HG03439 (cell line): ENCODE data around the gene CCSER1.
"Not testable (repeated sequence)": the region's sequence is repeated elsewhere in the genome, so short reads cannot be mapped to it uniquely, and the experiment has no call there.

ENCODE experiments used
- ATAC-seq: cut with Tn5 transposase; IDR thresholded peaks from one replicate; pipeline ENCODE4 v1.9.1; 2021; ENCODE audit warnings: mild to moderate bottlenecking, moderate library complexity; ENCODE audit not compliant: unreplicated experiment

Gene CCSER1

DNA sequence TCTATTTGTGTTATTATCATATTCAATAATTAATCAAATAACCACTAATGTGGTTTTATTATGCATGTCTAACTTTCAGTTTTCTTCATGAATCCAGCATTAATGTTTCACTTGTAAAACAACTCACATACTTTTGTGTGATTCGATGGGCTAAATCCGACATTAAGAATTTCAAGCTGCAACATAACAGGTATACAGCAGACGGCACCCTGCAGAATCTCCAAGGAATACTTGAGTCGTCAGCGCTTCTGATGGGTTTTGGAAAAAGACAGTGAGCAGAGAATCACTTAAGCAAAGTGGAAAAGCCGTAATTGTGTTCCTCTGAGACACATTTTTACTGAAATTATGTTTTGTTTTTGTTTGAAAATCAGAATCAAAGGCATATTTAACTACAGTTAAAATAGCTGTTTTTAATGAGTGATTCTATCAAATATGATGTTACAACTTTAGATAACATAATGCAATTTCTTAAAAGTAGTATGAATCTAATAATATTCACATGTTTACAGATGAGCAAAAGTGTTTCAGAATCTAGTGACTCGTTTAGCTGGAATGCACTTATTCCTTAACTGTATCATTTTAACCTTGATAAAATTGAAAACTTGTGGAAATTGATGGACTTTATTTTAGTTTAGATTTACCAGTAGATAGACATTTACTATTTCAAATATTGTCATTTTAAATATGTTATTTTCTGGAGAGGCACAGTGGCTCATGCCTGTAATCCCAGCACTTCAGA, 514.8 kb downstream of the CCSER1 start:
- no peak for ATAC-seq

DNA sequence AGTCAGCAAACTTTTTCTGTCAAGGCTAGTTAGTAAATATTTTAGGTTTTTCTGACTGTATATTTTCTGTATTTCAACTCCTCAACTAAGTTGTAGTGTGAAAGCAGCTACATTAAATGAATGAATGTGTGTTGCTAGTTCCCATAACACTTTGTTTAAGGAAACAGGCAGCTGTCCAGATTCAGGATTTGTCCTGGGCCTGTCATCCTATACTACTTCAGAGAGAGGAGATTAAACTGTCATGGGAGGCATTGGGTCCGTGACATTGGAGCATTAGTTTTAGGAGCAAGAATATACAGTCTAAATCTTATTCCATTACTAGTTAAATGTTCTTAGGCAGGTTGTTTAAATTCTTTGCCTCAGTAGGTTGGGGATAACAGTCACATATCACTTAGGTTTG, 516.0 kb downstream of the CCSER1 start:
- ATAC-seq: no peak

DNA sequence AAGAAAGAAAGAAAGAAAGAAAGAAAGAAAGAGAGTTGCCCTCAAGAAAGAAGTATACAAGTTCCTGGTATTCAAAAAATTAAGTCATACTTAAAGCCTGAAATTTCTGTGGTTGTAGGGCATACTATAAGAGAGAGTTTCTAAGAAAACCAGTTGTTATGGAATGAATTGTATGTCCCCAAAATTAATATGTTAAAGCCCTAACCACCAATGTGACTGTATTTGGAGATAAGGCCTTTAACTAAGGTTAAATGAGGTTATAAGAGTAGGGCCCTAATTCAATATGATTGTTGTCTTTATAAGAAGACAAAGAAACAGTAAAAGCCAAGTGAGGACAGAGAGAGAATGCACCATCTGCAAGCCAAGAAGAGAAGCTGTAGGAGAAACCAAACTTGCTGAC, 521.1 kb downstream of the CCSER1 start:
- ATAC-seq: no peak

DNA sequence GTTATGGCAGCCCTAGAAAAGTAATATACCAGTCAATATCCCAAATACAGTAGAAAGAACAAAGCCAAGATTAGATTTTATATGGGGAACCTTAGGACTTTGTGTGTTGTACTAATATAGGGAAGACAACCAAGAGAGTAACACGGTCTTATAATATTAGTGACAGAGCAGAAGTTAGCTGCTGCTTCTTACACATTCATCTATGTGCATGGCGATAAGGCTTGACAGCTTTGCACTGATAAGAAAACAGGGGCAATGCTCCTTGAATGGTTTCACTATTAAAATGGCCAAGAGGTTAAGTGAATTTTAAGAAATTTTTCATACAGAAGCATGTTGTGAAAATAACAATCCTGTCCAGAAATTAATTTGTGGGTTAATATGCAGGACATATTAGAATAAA, 521.6 kb downstream of the CCSER1 start:
- no peak for ATAC-seq

DNA sequence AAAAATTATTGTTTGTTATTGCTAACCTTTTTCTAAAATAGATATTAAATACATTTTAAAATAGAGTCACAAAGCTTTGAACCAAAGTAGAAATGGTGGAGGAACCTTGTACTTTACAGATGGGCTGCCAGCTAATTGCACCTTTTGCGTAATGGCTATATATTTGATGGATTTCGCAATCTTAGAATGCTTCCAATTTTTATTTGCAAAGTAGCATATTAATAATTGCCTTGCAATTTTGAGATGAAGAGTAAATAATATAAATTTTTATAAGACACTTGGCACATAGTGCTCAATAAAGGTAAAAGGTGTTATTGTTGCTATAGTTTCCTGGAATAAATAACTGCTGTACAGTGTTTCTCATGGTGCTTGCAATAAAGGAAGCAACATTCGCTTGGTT, 533.5 kb downstream of the CCSER1 start:
- no peak for ATAC-seq

DNA sequence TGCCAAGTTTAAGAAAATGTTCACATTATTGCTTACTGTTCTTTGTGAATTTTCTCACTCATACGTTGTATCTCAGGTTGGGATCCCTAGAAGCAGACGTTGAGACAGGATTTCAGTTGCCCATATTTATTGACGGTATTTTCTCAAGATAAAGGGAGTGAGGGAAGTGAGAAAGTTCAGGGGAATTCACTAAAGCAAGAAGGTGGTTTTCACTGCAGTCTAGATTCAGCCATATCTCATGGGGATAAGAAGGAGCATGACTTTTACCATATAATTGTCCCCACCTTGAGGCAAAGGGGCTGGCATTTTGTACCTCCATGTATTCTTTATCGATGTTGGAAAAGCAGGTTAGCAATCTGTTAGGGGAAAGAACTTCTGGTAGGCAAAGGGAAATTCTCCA, 543.0 kb downstream of the CCSER1 start:
- ATAC-seq: no peak

DNA sequence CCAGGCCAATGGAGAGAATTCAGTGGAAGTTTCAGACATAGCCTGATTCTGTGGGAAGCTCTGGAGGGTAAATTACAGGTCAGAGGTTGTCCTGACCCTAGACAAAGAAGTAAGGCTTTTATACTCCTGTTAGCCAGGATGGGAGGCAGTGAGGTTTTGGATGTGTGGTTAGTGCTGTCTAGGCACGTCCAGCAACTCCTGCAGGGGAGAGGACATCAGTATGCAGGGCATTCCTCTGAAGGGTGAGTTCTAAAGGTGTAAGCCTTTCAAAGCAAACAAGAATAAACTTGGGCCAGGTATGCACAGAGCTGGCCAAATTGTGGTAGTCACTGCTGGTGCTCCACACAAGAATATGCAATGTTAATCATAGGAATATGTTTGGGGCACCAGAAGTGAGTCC, 562.5 kb downstream of the CCSER1 start:
- no peak for ATAC-seq

DNA sequence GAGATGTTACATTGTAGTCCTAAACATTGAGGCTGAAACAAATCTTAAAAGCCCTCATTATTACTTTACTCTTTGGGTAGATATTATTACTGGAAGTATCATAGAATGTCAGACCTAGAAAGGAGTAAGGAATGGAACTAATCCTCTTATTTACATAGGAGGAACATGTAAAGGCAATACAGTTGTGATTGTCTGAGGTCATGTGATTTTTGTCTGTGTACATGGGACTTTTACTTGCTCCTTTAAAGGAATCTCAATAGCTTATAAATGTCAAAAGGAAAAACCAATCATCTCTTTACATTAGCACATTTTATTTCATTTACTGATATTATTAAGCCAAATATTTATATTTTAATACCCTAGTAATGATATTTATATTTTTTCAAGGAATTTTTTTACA, 568.2 kb downstream of the CCSER1 start:
- no peak for ATAC-seq

DNA sequence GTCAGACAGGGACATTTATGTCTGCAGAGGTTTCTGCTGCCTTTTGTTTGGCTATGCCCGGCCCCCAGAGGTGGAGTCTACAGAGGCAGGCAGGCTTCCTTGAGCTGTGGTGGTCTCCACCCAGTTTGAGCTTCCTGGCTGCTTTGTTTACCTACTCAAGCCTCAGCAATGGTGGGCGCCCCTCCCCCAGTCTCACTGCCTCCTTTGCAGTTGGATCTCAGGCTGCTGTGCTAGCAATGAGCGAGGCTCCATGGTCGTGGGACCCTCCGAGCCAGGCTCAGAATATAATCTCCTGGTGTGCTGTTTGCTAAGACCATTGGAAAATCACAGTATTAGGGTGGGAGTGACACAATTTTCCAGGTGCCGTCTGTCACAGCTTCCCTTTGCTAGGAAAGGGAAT, 578.3 kb downstream of the CCSER1 start:
- not testable (repeated sequence) for ATAC-seq

DNA sequence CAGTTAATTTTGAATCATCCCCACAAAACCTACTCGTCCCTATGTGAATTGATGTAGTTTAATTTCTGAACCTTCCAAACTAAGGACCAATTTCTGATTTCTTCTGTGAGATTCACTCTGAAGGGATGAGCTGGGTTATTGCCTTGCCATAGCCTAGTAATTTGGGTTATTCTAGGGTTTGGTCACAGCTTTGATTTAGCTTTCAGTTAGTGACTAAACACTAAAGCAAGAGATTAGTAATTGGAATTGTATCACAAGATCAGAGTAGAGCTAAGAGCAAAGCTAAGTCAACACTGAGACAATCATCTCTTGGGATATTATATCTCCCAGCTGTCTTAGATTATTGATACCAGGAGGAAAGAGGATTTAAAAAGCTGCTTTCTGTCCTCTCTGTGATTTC, 588.0 kb downstream of the CCSER1 start:
- no peak for ATAC-seq

DNA sequence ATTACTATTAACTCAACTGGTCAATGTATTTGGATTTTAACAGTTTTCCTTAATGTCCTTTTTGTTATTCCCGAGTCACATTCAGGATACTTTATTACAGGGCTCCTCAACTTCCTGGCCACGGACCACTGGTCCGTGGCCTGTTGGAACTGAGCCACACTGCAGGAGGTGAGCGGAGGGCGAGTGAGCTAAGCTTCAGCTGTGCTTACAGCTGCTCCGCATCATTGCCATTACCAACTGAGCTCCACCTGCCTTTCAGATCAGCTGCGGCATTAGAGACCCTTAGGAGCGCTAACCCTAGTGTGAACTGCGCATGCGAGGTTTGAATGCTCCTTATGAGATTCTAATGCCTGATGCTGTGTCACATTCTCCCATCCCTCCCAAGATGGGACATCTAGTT, 591.7 kb downstream of the CCSER1 start:
- ATAC-seq: no peak

DNA sequence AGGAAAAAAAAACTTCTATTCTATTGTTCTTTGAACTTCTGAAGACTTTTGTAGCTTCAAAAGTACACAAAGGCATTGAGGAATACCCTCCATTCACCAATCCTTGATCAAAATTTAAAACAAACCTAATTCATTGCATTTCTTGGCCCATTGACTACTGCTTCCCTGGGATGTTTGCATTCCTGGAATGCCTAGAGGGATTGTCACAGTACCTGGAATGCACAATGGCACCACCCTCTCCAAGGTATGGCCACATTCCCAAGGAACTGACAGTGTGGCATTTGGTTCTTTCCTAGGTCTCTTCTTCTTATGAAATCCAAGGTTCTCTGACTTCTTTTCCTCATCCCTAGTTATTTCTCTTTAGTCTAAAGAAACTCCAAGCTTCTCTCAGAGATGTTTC, 600.7 kb downstream of the CCSER1 start:
- no peak for ATAC-seq

DNA sequence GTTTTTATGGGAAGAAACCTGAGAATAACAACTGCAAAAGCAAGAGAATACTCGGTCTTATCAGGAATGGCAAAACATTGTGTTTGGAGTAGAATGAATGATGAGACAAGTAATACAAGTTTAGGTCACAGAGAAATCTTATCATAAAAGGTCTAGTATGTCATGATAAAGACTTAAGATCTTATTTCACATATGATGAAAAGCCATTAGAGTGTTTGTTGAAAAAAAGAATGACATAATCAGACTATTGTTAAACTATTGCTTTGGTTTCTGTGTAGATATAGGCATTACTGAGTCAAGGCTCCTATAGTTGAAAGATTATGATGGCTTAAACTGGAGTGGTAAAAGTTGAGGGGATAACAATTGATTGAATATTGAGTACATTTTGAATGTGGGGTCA, 603.6 kb downstream of the CCSER1 start:
- no peak for ATAC-seq

DNA sequence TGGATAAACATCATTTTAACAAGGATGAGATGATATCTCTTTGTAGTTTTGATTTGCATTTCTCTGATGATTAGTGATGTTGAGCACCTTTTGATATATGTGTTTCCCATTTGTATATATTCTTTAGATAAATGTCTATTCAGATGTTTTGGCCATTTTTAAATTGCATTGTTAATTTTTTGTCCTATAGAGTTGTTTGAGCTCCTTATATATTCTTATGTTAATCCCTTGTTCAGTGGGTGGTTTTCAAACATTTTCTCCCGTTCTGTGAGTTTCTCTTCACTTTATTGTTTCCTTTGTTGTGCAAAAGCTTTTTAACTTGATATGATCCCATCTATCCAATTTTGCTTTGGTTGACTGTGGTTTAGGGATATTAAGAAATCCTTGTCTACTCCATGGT, 606.0 kb downstream of the CCSER1 start:
- no peak for ATAC-seq

DNA sequence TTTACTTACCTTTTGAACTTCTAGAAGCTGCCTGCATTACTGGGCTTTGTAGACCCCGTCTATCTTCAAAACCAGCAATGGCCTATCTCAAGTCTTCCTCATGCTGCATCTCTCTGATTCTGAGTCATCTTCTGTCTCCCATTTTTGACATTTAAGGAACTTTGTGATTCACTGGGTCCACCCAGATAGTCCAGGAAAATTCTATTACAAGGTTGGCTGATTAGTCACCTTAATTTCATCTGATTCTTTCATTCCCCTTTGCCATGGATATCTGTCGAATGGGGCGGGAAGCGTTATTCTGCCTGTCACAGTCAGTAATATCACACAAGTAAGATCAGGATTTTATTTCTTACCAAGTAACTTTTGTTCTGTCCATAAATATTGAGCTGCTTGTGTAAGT, 618.0 kb downstream of the CCSER1 start:
- no peak for ATAC-seq

DNA sequence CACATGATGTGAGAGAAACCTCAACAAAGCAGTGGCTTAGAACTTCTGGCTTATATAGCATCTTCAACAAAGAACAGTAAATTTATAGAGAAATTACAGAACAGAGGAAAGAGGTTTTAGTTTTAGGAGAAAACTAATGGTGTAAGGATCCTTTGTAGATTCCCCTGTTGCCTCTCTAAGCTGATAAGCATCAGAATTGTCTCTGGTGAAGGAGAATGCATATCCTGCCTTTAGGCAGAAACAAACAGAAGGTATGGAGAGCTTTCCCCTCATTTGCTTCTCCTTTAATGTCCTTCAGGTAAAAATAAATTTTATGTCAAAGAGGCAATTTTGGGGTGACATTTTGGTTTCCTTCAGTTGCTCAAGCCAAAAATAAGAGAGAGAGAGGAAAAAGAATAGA, 625.9 kb downstream of the CCSER1 start:
- no peak for ATAC-seq

DNA sequence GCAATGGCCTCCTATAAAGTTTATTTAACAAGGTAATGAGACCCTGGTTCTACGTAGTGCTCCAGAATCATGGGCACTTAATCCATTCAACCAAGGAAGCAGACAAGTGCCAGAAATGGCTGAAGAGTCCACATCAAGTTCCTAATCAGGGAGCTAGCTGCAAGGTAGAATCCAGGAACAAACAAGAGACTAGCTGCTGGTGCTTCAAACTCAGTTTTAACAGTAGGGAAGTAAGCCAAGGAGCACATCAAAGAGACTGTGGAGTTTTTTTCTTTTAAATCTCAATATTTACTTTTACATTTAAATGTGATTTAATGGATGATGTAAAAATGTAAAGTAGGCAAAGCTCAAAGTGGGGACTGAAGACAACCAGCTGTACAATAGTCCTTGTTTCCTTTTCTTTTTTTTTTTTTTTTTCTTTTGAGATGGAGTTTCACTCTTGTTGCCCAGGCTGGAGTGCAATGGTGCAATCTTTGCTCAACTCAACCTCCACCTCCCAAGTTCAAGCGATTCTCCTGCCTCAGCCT, 630.4 kb downstream of the CCSER1 start:
- ATAC-seq: no peak

DNA sequence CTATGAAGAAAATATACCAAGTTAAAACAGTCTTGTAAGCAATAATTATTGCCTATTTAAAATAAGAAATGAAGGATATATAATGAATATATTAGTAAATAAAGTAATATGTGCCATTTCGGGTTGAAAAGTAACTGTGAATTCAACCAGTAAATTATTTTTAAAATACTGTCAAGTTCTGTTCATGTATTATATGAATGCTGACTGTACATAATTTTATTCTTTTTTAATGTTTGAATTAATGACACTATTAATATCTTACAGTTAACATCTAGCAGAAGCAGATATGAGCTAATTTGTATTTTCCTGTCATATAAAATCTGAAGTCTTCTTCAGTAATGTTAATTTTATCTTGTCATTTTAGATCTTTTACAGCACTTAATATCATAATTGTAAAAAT, 632.9 kb downstream of the CCSER1 start:
- ATAC-seq: no peak

DNA sequence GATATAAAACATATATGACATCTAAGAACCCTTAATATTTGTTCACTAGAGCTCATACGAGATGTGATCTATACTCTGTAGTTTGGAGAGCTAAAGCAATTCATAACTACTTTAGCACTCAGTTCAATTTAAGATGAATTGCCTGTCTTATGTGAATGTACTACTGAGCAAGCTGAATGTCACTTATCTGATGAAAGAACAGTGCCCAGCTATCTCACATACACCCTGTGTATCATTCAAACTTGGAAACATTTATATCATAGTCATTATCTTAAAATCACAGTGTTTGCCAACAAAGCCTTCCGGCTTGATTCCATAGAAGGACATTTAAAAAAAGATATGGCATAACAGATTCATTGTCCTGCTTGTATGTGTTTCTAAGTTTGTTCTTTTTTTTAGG, 639.6 kb downstream of the CCSER1 start:
- no peak for ATAC-seq

DNA sequence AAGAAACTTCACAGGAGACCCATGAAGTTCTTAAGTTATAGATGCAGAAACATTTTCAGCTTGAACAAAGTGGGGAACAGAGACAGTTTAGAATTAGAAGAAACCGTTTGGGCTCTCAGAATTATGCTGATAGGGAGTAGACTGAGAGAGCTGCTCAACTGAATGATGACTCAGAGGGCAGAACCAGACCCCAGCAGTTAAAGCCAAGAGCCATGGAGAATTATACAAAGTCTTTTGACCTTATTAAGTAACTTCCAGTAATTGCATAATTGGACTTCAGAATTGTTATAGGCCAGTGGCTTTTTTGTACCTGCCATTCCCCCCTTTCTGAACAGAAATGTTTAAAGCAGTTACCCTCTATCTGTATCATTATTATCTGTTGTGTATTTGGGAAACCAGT, 642.1 kb downstream of the CCSER1 start:
- ATAC-seq: no peak

DNA sequence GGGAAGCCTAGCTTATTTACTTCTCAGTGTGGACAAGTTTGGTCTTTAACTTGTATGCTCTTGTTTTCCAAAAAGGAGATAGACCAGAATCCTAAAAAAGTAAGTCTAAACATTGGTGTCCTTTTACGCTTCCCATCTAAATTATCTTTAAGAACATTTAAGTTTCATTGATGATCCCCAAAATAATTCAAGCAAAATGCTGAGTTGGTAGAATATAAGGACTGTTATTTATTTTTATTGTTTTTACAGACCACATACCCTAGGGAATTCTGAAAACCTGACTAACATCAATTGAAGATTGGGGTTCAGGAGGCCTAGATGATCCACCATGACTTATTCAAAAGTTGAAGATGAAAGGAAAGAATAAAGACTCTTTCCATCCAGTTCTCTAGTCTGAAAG, 653.0 kb downstream of the CCSER1 start:
- ATAC-seq: no peak

DNA sequence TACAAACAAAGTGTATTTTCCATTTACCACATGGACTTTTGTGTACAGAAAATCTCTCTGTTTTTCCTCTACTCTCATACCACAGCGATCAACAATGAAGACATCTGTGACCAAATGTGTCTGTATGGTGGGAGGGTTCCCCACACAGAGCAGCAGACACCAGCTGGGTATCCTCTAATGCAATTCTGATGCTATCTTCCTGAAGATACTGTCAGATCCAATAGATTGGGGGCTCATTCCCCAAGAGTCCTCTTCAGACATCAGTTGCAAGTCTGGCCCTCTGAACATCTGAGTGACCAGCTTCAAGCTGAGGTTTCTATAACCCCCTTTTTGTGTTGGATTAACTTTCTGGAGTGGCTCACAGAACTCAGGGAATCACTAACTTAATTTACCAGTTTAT, 659.4 kb downstream of the CCSER1 start:
- no peak for ATAC-seq

DNA sequence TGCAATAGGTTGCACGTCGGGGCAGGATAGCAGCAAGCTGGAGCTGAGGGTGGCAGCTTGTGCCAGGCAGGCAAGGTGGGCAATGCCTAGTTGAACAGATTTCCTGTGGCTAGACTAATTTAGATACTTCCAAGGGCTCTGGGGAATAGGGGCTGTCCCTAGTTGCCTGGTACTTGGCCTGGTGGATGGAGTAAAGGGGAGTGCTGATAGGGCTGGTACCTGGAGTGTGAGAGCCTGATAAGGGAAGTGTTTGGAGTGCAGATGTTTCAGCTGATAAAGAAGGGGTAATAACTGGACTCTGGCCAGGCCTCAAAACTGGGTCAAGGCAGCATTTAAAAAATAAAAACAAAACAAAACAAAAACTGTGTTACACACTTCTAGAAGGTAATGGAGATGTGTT, 665.5 kb downstream of the CCSER1 start:
- no peak for ATAC-seq
